Measurements from ENCODE around the gene CDH2. TPM values are rescaled to one million over a fixed set of nuclear protein-coding genes. Genes with fewer than 3 reads are reported as not detected.
"Not testable (repeated sequence)": the region's sequence is repeated elsewhere in the genome, so short reads cannot be mapped to it uniquely, and the experiment has no call there.

CDH2 gene
- total RNA-seq, 1 donor from 2014 or later = 53.4 TPM

DNA sequence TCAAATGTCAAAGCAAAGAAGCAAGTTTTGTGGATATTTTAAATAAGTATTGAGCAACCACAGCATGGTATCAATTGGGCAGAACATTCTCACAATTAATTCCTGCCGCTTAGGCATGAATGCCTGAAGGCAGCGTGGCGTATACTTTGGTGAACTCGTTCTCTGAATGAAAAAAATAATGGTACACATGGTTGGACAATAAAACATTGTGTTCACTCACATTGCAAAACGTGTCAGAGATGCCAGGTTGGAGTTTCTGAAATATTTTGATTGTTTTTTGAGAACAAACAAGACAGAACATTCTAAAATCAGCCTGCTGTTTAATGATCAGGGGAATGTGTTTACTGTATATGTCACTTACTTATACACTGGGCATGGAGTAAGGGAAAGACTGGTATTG, 254.2 kb downstream of the CDH2 start:
- peak; percentile 1 for DNase-seq (ENCODE audit: low spot score)

DNA sequence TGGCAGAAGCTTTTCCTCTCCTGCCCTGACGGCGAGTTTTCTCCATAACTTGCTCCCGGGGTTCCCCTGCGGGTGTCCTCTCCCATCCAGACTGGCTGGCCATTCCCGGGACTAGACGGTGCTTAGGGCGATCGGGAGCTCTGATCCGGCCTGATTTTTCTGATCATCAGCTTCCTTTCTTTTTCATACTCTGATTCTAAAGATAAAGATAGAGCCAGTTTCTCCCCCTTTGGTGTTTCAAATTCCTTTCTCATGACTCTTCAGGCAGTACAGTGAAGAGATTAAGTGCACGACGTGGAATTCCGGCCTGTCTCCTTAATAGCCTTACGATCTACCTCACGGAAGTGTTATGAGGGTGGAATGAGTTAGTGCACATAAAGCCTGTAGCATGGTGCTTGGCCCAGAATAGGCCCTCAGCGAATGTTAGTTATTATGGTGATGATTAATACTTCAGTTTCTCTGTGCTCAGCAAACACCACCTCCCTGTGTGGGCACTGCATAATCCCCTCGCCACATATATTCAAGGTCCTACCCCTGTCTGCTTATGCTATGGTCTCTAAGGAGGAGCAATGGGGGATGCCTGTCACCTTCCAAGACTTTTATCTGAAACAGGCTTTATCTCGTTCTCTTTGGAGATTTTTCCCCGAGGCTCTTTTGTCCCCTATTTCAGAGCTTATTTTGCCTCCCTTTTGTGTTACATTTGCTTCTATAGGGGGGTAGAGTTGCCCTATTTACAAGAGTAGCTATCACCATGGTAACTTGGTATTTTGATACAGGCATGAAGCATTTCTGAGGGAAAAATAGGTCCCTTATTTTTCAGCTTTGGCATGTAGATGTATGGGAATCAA, 254.8 kb downstream of the CDH2 start:
- peak; percentile 72 for DNase-seq (ENCODE audit: low spot score)

GRCh38 chr18:27921392-27921791, 255.5 kb downstream of the CDH2 start:
- DNase-seq (ENCODE audit: low spot score) = peak; percentile 2

DNA sequence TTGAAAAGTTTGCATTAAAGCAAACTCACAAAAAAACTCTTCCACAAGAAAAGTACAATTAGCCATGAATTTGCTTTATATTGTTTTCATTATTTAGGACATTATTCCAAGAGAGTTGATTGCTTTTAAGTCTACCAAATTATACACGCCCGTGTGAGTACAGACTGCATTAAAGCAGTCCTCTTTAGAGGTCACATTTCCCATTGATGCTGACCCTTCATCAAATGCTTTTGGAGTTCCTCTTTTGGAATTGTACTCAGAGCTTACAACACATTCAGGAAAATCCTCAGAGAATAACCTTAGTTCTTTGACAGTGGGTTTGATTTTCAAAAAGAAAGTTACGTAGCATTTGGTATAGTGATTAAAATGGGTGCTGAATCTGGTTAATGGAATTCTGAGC, 256.1 kb downstream of the CDH2 start:
- no peak for DNase-seq (ENCODE audit: low spot score)

DNA sequence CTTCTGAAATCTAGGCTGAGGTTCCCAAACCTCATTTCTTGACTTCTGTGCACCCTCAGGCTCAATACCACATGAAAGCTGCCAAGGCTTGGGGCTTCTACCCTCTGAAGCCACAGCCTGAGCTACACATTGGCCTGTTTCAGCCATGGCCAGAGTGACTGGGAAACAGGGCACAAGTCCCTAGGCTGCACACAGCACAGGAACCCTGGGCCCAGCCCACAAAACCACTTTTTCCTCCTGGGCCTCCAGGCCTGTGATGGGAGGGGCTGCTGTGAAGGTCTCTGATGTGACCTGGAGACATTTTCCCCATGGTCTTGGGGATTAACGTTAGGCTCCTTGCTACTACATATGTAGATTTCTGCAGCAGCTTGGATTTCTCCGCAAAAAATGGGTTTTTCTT, 270.7 kb downstream of the CDH2 start:
- not testable (repeated sequence) for DNase-seq (ENCODE audit: low spot score)

DNA sequence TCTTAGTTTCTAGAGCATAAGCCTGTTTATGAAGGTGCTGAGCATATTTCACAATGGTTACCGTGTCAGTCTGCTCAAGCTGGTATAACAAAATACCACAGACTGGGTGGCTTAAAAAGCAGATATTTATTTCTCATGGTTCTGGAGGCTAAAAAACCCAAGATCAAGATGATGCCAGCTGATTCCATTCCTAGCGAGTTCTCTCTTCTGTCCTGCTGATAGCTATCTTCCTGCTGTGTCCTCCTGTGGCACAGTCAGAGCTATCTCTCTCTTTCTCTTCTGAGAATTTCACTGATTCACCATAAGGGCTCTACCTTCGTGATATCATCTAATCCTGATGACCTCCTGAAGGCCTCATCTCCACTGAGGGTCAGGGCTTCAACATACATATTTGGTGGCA, 273.0 kb downstream of the CDH2 start:
- no peak for DNase-seq (ENCODE audit: low spot score)

DNA sequence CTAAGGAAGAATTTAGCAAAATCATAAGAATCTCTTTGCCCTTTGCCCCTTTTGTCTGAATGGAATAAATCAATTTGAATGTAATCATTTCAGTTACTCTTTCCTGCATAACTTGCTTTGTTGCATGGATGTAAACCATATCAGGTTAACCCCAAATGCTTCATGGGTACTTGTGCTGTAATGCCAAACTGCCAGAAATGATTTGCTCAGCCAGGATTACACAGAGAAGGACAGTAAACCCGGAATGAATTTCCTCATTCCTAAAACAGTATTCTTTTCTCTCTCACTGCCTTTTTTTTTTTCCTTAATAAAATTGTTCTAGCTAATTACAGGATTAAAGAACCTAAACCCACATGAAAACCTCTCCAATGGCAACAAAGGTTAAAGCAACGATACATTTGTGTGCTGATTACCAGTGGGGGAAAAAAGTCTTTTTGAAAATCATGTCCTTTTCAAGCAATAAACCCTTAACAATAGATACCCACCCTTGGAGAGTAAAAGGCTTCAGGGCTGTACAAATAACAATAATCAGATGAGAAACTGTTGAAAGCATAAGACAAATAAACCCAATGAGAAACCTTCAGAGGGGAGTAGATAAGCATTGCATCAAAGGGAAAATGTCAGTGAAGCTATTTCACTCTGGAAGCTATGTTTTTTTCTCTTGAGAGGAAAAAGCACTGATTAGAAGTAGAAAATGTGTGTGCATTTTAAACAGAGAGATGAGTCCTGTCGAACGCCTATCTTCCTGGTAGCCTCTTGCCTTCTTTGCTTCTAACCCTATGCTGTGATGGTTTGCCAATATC, 275.3 kb downstream of the CDH2 start:
- peak; percentile 25 for DNase-seq (ENCODE audit: low spot score)

Data from umbilical cord (tissue), 2 donors.